Fibroblast of pulmonary artery (primary cell): ENCODE measurements around the gene TNS3.
"Not testable (repeated sequence)": the region's sequence is repeated elsewhere in the genome, so short reads cannot be mapped to it uniquely, and the experiment has no call there.

Experiments used
- DNase-seq: peaks from one replicate; pipeline ENCODE4 v3.0.0-alpha.2; 2010; ENCODE audit warnings: low read depth
- H3K4me3 ChIP-seq: replicated peaks from 2 replicates; pipeline ENCODE4 v1.5.1; 2011; ENCODE audit warnings: low read depth, mild to moderate bottlenecking, control low read depth, low read length, moderate library complexity
- TF ChIP-seq, protein P1 (sequence below): IDR thresholded peaks from 2 replicates; pipeline ENCODE4 v1.5.1; 2011; ENCODE audit warnings: mild to moderate bottlenecking, control low read depth, low read length, inconsistent platforms; ENCODE audit errors: missing control alignments

The TNS3 gene

DNA sequence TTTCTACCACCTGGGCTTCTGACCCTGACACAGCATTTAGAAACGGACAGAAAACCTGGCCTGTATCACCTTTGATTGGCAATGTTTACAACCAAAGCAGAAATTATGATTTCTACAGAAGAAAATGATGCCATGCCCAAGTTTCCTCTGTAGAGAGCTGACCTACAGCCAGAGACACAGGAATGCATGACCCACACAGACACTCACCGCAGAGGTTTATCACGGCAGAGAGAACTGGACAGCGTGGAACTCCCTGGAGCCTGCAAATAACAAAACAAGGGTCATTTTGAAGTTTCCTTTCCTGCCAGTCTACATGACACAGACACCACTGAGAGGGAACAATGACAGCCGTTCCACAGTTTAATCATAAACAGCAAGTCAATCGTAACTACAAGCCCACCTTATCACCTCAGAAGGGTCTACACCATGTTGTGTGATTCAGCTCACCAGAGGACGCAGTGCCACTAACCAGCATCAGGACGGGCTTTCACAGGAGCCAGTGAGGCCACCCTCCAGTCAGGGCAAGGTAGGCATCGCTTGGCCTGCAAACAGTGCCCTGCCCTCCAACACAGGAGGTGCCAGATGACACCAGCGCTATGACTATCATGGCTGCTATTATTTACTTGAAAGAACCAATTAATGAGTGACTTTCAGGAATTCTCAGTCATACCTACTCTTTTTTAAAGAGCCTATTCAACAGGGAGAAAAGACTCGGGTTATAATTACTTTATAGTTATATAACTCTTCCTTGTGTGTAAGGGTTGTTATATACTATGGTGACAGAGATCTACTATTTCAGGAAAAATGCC lies 139.9 kb downstream of the TNS3 start:
- no peak for DNase-seq
- TF ChIP-seq, protein P1, sequence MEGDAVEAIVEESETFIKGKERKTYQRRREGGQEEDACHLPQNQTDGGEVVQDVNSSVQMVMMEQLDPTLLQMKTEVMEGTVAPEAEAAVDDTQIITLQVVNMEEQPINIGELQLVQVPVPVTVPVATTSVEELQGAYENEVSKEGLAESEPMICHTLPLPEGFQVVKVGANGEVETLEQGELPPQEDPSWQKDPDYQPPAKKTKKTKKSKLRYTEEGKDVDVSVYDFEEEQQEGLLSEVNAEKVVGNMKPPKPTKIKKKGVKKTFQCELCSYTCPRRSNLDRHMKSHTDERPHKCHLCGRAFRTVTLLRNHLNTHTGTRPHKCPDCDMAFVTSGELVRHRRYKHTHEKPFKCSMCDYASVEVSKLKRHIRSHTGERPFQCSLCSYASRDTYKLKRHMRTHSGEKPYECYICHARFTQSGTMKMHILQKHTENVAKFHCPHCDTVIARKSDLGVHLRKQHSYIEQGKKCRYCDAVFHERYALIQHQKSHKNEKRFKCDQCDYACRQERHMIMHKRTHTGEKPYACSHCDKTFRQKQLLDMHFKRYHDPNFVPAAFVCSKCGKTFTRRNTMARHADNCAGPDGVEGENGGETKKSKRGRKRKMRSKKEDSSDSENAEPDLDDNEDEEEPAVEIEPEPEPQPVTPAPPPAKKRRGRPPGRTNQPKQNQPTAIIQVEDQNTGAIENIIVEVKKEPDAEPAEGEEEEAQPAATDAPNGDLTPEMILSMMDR: no peak

DNA sequence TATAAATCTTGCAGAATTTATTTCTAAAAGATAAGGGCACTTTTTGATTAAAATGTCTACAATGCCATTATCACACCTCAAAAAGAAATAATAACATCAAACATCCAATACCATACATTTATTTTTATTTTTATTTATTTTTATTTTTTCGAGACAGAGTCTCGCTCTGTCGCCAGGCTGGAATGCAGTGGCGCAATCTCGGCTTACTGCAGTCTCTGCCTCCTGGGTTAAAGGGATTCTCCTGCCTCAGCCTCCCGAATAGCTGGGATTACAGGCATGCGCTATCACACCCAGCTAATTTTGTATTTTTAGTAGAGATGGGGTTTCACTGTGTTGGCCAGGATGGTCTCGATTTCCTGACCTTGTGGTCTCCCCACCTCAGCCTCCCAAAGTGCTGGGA lies 140.9 kb downstream of the TNS3 start:
- DNase-seq, H3K4me3 ChIP-seq: not testable (repeated sequence)

More for the DNA sequence above, 139.9 kb downstream of the TNS3 start:
- H3K4me3 ChIP-seq: no peak overlapping the region

DNA sequence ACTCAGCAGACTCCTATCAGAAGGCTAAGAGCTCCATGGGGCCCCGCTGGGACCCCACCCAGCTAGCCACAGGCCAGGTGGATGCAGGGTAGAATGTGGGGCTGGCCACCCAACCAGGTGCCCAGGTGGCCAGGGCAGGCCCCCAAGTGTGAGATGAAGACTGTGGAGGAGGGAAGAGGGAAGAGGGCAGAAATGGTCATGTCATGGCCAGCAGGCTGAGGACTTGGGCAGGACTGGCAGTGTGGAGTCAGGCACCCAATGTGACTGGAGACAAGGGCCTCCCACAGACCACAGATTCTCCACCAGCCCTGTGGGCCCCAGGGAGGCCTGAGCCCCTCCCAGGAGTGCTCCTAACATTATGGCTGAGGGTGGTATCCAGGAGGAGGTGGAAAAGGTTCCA lies 141.6 kb downstream of the TNS3 start:
- no peak for DNase-seq
- TF ChIP-seq, protein P1: no peak
- no peak overlapping the region for H3K4me3 ChIP-seq

DNA sequence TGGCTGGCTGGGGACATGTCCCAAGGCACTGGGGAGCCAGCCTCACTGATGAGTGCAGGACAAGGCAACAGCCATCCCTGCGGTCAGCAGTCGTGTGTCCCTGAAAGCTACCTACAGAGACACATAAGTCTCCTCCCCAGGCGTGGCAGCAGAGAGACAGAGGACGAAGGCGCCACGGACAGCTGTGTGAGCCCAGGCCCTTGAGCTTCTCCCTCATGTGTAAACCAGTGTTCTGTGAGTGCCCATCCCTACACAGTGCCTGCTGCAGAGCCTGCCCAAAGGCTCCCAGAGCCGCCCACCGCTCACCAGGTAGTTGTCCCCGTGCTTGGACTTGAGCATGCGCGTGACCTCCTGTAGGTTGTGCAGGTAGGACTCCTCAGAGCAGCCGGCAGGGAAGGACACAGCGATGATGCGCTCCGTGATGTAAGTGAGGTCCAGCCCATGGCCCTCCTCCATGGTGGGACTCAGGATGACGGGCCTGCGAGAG lies 142.7 kb downstream of the TNS3 start:
- TF ChIP-seq, protein P1: no peak
- no peak overlapping the region for H3K4me3 ChIP-seq
- no peak for DNase-seq

DNA sequence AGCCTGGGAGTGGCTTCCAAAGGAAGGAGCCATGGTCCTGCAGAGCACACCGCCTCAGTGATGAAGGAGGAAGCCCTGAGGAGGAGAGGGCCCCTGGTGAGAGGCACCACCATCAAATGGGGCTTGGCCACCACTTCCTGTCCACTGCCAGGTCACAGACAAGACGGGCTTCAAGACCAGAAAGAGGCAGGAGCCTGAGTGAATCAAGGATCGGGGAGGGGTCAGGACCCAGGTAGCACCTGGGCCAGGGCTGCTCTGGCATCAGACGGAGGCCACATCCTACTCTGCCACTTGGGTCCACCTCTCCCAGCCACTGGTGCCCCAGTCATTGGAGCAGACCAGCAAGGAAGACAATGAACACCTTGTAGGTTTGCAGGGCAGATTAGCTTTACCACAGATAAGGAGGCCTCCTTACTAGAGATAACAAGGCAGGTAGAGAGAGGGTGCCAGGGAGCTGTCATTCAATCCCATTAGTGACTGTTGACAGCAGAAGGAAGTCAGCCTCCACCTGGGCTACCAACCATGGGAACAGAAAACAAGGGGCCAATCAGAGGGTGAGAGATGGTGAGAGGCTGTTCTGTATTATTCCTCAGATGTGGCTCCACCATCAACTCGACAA lies 143.4 kb downstream of the TNS3 start:
- DNase-seq: no peak
- no peak overlapping the region for H3K4me3 ChIP-seq
- TF ChIP-seq, protein P1: no peak

DNA sequence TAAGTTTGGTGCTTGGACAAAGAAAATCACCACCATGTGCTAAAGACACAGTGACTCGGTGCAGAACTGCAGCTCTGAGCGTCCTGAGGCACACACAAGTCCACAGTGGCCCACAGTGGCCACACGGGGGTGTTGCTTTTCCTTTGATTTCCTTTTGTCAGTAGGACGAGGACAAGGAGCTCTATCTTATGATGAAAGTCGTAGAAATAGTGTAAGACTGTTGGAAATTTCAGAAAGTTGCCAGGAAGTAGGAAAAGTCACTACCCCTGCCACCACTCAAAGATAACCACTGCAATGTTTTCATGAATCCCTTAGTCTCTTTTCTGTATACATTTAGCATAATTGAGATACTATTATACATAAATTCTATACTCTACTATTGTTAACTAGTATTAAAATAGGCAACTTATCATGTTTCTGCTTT lies 146.0 kb downstream of the TNS3 start:
- H3K4me3 ChIP-seq: no peak overlapping the region
- TF ChIP-seq, protein P1: peak; percentile 84
- peak; percentile 89 for DNase-seq

DNA sequence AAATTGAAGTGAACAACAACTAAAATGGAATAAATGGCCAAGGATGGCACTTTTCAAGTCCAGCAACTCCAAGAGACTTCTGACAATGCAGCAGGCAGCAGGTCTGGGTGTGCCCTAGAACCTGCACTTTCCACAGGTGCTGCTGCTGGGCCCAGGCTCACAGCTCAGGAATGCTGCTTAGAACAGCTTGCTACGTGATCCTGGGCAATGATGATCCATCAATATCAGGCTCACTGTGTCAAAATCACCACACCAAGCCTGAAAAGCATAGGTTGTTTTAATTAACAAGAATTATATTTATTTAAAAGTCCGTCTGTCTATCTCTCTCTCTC lies 148.4 kb downstream of the TNS3 start:
- H3K4me3 ChIP-seq: no peak overlapping the region
- DNase-seq: no peak
- TF ChIP-seq, protein P1: no peak
